Smooth muscle cell (in vitro differentiated cells): ENCODE results near the gene FOXP3. TPM values are rescaled to one million over a fixed set of nuclear protein-coding genes. Genes with fewer than 3 reads are reported as not detected.

ENCODE experiments used
- DNase-seq: peaks from one replicate; lab custom pipeline; 2025; ENCODE audit not compliant: unreplicated experiment; lab: John Stamatoyannopoulos, UW
- H2AFZ ChIP-seq: fragments of 200-600 bp; sonication (generic); 2 replicates; pipeline ENCODE4 v1.6.0; 2016; ENCODE audit warnings: antibody characterized with exemption, low read depth, mild to moderate bottlenecking
- H3F3A ChIP-seq: fragments of 200-600 bp; sonication (generic); 2 replicates; pipeline ENCODE4 v1.6.0; 2017; ENCODE audit warnings: antibody characterized with exemption, low read depth
- H3K27ac ChIP-seq: fragments of 200-600 bp; sonication (generic); 2 replicates; pipeline ENCODE4 v1.5.1; 2016; ENCODE audit warnings: low read depth, mild to moderate bottlenecking
- H3K27me3 ChIP-seq: fragments of 200-600 bp; sonication (generic); 2 replicates; pipeline ENCODE4 v1.6.1; 2016; ENCODE audit warnings: low read depth, mild to moderate bottlenecking
- H3K36me3 ChIP-seq: fragments of 200-600 bp; sonication (generic); 2 replicates; pipeline ENCODE4 v1.5.1; 2016; ENCODE audit warnings: low read depth
- H3K4me1 ChIP-seq: fragments of 200-600 bp; sonication (generic); 2 replicates; pipeline ENCODE4 v1.5.1; 2016; ENCODE audit warnings: low read depth
- H3K4me2 ChIP-seq: fragments of 200-600 bp; sonication (generic); 2 replicates; pipeline ENCODE4 v1.6.0; 2016; ENCODE audit warnings: mild to moderate bottlenecking
- H3K4me3 ChIP-seq: fragments of 200-600 bp; sonication (generic); 2 replicates; pipeline ENCODE4 v1.5.1; 2016; ENCODE audit warnings: mild to moderate bottlenecking
- H3K79me2 ChIP-seq: fragments of 200-600 bp; sonication (generic); 2 replicates; pipeline ENCODE4 v1.6.0; 2016; ENCODE audit warnings: low read depth, mild to moderate bottlenecking
- H3K9ac ChIP-seq: fragments of 200-600 bp; sonication (generic); 2 replicates; pipeline ENCODE4 v1.6.0; 2016; ENCODE audit warnings: low read depth
- H3K9me3 ChIP-seq: fragments of 200-600 bp; sonication (generic); replicated peaks from 2 replicates; pipeline ENCODE4 v1.5.1; 2016; ENCODE audit warnings: low read depth
- H4K20me1 ChIP-seq: fragments of 200-600 bp; sonication (generic); 2 replicates; pipeline ENCODE4 v1.6.0; 2016; ENCODE audit warnings: low read depth
- WGBS: methylation state at CpG from one replicate; pipeline ENCODE4 v1.1.7; 2016; ENCODE audit warnings: low lambda C conversion rate; 5-methylcytosine and 5-hydroxymethylcytosine counted together
- polyA plus RNA-seq: library from polyadenylated mRNA; unstranded; fragments of >200 nt; fragmentation: Nextera tagmentation; extraction: Ambion mirVana; gene quantifications from 2 replicates; pipeline ENCODE4 v1.2.1, GENCODE V29; 2016
- total RNA-seq: library from RNA; depleted of rRNA; stranded (reverse); fragments of >200 nt; gene quantifications from 2 replicates; pipeline ENCODE4 v1.2.3, GENCODE V29; 2014
- TF ChIP-seq, protein P1 (sequence below): fragments of 200-600 bp; sonication (generic); IDR thresholded peaks from 2 replicates; pipeline ENCODE4 v1.5.1; 2017; ENCODE audit warnings: borderline replicate concordance, mild to moderate bottlenecking, antibody characterized with exemption; ENCODE audit not compliant: insufficient read depth, poor library complexity, severe bottlenecking

FOXP3 gene
- total and polyA plus RNA-seq, 2 experiments from 2014 or later = not detected

DNA sequence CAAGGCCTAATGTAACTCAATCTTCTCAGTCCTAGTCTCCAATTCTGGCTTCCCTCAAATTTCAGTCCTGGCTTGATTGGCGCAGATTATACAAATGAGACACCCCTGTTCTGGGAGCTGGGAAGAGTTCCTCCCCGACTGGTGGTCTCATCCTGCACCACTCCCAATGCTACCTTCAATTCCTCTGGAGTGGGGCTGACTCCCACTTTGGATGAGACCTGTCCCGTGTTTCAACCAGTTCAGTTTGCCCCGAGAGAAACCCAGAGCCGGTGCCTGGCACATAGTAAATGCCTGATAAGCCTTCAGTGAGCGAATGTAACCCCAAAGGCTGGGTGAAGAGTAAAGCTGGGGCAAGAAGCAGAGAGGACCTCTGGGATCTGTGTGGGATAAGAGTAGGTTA lies 60.5 kb downstream of the FOXP3 start:
- H3F3A ChIP-seq = no peaks in the 10 kb centered on the region
- WGBS = 83% methylated on average over 6 of the region's 6 CpGs
- no peak for DNase-seq

DNA sequence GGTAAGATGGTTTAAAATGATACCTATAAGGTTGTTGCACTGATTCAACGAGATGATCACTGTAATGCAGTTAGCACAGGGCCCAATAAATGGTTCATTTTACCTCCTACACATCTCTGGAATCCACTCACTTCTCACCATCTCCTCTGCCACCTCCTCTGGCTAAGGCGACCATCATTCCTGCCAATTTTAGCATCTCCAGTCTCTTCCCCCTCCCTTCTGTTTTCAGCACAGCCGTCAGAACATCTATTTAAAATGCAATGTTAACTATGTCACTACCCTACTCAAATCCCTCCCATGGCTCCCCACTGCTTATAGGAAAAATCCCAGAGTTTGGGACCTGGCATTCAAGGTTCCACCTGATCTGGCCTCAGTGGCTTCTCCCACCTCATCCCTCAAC lies 61.0 kb downstream of the FOXP3 start:
- H3K27me3 ChIP-seq = no peaks in the 10 kb centered on the region
- H4K20me1 ChIP-seq = no peaks in the 10 kb centered on the region
- WGBS = 75% methylated on average over 3 of the region's 3 CpGs
- H3K4me2 ChIP-seq = no peak overlapping the region
- no peak overlapping the region for H3K4me3 ChIP-seq
- H3K9me3 ChIP-seq = no peaks in the 10 kb centered on the region
- no peaks in the 10 kb centered on the region for H3F3A ChIP-seq
- no peak overlapping the region for H3K27ac ChIP-seq
- no peaks in the 10 kb centered on the region for H3K4me1 ChIP-seq
- no peaks in the 10 kb centered on the region for H3K36me3 ChIP-seq
- TF ChIP-seq, protein P1, sequence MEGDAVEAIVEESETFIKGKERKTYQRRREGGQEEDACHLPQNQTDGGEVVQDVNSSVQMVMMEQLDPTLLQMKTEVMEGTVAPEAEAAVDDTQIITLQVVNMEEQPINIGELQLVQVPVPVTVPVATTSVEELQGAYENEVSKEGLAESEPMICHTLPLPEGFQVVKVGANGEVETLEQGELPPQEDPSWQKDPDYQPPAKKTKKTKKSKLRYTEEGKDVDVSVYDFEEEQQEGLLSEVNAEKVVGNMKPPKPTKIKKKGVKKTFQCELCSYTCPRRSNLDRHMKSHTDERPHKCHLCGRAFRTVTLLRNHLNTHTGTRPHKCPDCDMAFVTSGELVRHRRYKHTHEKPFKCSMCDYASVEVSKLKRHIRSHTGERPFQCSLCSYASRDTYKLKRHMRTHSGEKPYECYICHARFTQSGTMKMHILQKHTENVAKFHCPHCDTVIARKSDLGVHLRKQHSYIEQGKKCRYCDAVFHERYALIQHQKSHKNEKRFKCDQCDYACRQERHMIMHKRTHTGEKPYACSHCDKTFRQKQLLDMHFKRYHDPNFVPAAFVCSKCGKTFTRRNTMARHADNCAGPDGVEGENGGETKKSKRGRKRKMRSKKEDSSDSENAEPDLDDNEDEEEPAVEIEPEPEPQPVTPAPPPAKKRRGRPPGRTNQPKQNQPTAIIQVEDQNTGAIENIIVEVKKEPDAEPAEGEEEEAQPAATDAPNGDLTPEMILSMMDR = no peak
- DNase-seq = no peak
- H3K79me2 ChIP-seq = no peaks in the 10 kb centered on the region
- H2AFZ ChIP-seq = no peak overlapping the region
- H3K9ac ChIP-seq = no peak overlapping the region

More for the DNA sequence above, 60.5 kb downstream of the FOXP3 start:
- H3K27me3 ChIP-seq = no peaks in the 10 kb centered on the region
- H3K4me3 ChIP-seq = no peak overlapping the region
- no peaks in the 10 kb centered on the region for H4K20me1 ChIP-seq
- H3K4me2 ChIP-seq = no peak overlapping the region
- no peak overlapping the region for H3K27ac ChIP-seq
- no peaks in the 10 kb centered on the region for H3K79me2 ChIP-seq
- no peaks in the 10 kb centered on the region for H3K9me3 ChIP-seq
- TF ChIP-seq, protein P1 = no peak
- H3K4me1 ChIP-seq = no peaks in the 10 kb centered on the region
- H2AFZ ChIP-seq = no peak overlapping the region
- no peak overlapping the region for H3K9ac ChIP-seq
- no peaks in the 10 kb centered on the region for H3K36me3 ChIP-seq

DNA sequence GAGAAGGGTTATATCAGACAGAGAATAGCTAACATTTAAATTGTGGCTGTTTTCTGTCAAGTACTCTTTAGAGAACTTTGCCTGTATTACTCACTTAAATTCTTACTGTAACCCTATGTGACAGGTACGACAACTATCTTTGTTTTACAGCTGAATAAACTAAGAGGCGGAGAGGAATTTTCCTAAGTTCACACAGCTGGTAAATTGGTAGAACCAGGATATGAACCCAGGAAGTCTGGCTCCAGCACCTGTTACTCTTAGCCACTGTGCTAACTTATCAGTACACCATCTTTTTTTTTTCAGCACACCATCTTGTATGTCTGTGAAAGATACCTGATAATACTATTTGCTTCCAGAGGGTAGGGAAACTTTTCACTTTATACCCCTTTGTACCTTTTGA lies 62.5 kb downstream of the FOXP3 start:
- Histone ChIP-seq H3F3A (no peaks in the 10 kb centered on the region), H3K27me3 (no peaks in the 10 kb centered on the region), H3K27ac (no peak overlapping the region), H3K4me3 (no peak overlapping the region), H3K4me1 (no peaks in the 10 kb centered on the region), H4K20me1 (no peaks in the 10 kb centered on the region), H2AFZ (no peak overlapping the region), H3K79me2 (no peaks in the 10 kb centered on the region), H3K9me3 (no peaks in the 10 kb centered on the region), H3K36me3 (no peaks in the 10 kb centered on the region), H3K9ac (no peak overlapping the region), H3K4me2 (no peak overlapping the region)
- no peak for DNase-seq
- TF ChIP-seq, protein P1 = no peak
- 87% methylated on average over 2 of the region's 2 CpGs for WGBS

Other genes with a start within 250 kb of the FOXP3 start
- 23.6 and 27.0 TPM in 2 replicates for gene TFE3, start 221.4 kb downstream of the FOXP3 start, total RNA-seq
- gene TFE3, start 221.4 kb downstream of the FOXP3 start, polyA plus RNA-seq = 35.2 and 40.7 TPM in 2 replicates
- 1.3 and 2.0 TPM in 2 replicates for gene CCDC120, start 205.7 kb downstream of the FOXP3 start, total RNA-seq
- gene CCDC120, start 205.7 kb downstream of the FOXP3 start, polyA plus RNA-seq = 5.4 and 9.9 TPM in 2 replicates
- 21.3 and 43.6 TPM in 2 replicates for gene PRAF2, start 190.7 kb downstream of the FOXP3 start, total RNA-seq
- 134 and 143 TPM in 2 replicates for gene PRAF2, start 190.7 kb downstream of the FOXP3 start, polyA plus RNA-seq
- gene WDR45, start 184.8 kb downstream of the FOXP3 start, total RNA-seq = 31.4 and 39.6 TPM in 2 replicates
- 38.9 and 49.1 TPM in 2 replicates for gene WDR45, start 184.8 kb downstream of the FOXP3 start, polyA plus RNA-seq
- 15.5 and 28.0 TPM in 2 replicates for gene GPKOW, start 141.0 kb downstream of the FOXP3 start, total RNA-seq
- gene GPKOW, start 141.0 kb downstream of the FOXP3 start, polyA plus RNA-seq = 32.0 and 32.4 TPM in 2 replicates
- gene MAGIX, start 102.0 kb downstream of the FOXP3 start, total RNA-seq = 0.45 and 1.3 TPM in 2 replicates
- gene MAGIX, start 102.0 kb downstream of the FOXP3 start, polyA plus RNA-seq = 3.8 and 6.9 TPM in 2 replicates
- gene PLP2, start 92.8 kb downstream of the FOXP3 start, total RNA-seq = 114 and 190 TPM in 2 replicates
- gene PLP2, start 92.8 kb downstream of the FOXP3 start, polyA plus RNA-seq = 237 and 295 TPM in 2 replicates
- 3.5 and 11.3 TPM in 2 replicates for gene PRICKLE3, start 78.3 kb downstream of the FOXP3 start, total RNA-seq
- 11.5 and 14.5 TPM in 2 replicates for gene PRICKLE3, start 78.3 kb downstream of the FOXP3 start, polyA plus RNA-seq
- not detected in 2 replicates for gene SYP, start 64.5 kb downstream of the FOXP3 start, total RNA-seq
- gene SYP, start 64.5 kb downstream of the FOXP3 start, polyA plus RNA-seq = 0.28 TPM in 1 of 2 replicates, not detected in the other
- 0.09 TPM in 1 of 2 replicates, not detected in the other for gene CACNA1F, start 31.4 kb downstream of the FOXP3 start, total RNA-seq
- 0.20 and 0.34 TPM in 2 replicates for gene CACNA1F, start 31.4 kb downstream of the FOXP3 start, polyA plus RNA-seq
- gene CCDC22, start 29.2 kb downstream of the FOXP3 start, total RNA-seq = 9.3 and 13.8 TPM in 2 replicates
- 16.2 and 19.1 TPM in 2 replicates for gene CCDC22, start 29.2 kb downstream of the FOXP3 start, polyA plus RNA-seq
- gene PPP1R3F, start 5.1 kb upstream of the FOXP3 start, total RNA-seq = 2.4 and 3.3 TPM in 2 replicates
- 14.5 and 15.6 TPM in 2 replicates for gene PPP1R3F, start 5.1 kb upstream of the FOXP3 start, polyA plus RNA-seq
- not detected in 2 replicates for gene GAGE10, start 38.9 kb upstream of the FOXP3 start, total RNA-seq
- gene GAGE10, start 38.9 kb upstream of the FOXP3 start, polyA plus RNA-seq = not detected in 2 replicates
- gene GAGE12J, start 57.3 kb upstream of the FOXP3 start, total RNA-seq = not detected in 2 replicates
- gene GAGE12J, start 57.3 kb upstream of the FOXP3 start, polyA plus RNA-seq = not detected in 2 replicates
- not detected in 2 replicates for gene GAGE13, start 66.9 kb upstream of the FOXP3 start, total RNA-seq
- not detected in 2 replicates for gene GAGE13, start 66.9 kb upstream of the FOXP3 start, polyA plus RNA-seq